ENCODE measurements around the gene EPS8L2.

Gene EPS8L2

DNA sequence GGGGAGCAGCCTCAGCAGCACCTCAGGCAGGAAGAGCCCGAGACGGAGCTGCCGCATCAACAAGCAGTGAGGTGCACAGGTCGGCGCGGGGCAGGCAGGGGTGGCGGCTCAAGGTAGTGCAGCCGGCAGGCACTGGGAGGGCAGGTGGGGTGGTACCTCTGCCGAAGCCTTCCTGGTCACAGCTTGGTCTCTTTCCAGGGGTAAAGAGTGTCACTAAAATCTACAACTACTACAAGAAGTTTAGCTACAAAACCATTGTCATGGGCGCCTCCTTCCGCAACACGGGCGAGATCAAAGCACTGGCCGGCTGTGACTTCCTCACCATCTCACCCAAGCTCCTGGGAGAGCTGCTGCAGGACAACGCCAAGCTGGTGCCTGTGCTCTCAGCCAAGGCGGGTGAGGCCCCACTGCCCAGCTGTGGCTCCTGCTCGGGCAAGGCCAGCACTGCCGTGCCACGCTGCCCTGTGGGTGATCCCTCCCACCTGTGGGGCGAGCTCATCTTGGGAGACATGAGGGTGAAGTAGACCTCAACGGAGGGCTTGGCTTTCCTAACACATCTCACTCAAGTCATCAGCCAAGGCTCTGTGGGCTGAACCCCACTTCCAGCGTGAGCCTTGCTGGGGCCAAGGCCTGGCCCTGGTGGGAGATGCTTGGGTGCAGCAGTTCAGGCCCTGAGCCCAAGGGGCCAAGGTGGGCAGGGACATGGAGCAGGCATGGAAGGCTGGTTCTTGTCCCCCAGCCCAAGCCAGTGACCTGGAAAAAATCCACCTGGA lies 57.7 kb downstream of the EPS8L2 start:
- no peak for DNase-seq

DNA sequence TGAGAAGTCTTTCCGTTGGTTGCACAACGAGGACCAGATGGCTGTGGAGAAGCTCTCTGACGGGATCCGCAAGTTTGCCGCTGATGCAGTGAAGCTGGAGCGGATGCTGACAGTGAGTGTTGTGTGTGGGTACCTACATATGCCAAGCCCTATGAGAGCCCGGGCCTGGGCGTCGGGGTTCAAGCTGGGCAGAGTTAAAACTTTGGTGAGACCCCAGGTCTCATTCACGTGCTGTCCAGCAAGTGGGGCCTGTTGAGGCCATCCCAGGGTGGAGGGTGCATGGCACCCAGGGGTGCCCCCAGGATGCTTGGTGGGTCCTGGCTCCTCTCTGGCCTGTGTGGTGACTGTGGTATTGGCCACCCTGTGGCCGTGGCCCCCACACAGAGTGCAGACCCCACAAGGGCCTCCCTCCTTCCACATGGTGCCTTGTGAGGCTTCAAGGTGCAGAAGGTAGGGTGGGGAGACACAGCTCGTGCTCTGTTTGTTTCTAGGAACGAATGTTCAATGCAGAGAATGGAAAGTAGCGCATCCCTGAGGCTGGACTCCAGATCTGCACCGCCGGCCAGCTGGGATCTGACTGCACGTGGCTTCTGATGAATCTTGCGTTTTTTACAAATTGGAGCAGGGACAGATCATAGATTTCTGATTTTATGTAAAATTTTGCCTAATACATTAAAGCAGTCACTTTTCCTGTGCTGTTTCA lies 58.4 kb downstream of the EPS8L2 start:
- no peak for DNase-seq

DNA sequence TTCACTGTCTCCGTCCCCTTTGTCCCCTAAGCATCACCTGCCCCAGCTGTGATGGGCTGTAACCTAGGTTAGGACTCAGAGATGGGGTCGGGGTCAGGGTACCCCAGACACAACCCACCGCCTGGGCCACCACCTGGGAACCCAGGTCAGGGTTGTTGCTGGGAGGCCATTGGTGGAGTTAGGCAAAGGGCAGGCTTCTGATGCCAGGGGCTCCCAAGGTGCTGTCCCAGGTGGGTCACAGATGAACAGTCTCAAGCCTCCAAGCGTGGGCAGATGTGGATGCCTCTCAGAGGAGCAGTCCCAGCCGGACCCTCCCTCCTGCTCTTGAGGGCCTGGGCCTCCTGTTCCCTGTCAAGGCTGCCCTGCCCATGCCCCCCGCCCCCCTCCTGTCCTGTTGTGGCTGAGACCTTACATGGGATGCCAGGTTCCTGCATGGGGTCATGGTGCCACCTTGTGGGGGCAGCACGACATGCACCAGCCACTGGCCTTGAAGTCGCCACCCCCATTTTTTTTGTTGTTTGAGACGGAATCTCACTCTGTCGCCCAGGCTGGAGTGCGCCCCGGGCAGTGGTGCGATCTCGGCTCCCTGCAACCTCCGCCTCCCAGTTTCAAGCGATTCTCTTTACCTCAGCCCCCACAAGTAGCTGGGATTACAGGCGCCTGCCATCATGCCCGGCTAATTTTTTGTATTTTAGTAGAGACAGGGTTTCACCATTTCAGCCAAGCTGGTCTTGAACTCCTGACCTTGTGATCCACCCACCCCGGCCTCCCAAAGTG lies 59.2 kb downstream of the EPS8L2 start:
- no peak for DNase-seq

DNA sequence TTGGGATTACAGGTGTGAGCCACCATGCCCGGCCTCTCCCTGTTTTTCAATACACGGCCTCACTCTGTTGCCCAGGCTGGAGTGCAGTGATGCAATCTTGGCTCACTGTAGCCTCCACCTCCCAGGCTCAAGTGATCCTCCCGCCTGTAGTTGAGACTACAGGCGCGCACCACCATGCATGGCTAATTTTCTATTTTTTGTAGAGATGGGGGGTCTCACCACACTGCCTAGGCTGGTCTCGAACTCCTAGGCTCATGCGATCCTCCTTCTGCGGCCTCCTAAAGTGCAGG lies 59.7 kb downstream of the EPS8L2 start:
- no peak for DNase-seq

DNA sequence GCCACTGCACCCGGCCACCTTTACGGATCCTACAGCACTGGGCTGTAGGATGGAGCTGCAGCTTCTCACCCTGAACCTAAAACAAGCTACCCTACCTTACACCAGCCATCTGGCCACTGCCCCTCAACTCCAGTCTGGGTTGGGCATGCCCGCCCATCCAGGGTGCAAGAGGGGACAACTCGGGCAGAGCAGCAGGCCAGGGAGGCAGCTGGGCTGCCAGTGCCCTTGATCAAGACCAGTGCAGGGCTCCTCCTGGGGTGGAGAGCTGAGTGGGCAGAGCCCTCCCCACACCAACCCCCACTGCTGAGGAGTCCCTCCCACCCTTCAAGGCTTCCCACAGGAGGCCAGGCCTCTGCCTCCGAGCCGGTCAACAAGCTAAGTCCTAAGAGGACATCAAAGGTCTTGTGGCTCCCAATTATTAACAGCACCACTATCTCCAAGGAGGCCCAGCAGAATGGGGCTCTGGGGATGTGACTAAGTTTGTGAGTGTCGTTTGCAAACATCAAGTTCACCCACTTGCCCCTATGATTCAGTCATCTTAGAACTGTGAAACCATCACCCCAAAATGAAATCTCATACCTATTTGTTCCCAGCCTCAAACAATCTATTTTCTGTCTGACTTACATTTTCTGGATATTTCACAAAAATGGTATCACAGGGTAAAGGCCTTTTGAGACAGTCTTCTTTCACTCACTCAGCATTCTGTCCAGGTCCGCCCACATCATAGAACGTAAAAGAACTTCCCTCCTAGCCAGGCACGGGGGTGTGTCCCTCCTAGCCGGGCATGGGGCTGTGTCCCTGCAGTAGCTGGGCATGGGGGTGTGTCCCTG lies 60.3 kb downstream of the EPS8L2 start:
- no peak for DNase-seq

DNA sequence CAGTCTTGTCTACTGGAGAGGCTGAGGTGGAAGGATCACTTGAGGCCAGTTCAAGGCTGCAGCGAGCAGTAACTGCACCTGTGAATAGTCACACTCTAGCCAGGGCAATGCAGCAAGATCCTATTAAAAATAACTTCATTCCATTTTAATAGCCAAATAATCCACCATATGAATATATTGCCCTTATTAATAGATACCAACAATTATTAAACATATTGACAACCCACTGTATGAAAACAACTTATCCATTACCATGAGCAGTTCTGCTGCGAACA lies 60.8 kb downstream of the EPS8L2 start:
- no peak for DNase-seq

DNA sequence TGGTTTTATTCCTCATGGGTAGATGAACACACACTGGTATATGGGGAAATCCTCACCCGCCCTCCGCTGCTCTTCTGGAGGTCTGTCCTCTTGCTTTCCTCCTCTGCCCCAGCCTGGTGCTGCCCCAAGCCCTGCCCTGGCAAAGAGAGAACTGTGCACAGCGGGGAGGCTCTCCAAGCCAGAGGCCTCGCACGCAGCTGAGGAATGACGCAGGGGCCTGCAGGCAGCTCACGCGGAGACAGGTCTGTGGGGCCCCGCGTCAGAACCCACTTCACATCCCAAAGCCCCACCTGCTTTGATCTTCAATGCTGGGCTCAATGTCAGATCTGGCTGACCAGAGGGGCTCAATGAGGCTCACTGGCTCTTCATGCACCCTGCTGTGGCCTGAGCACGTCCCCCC lies 61.2 kb downstream of the EPS8L2 start:
- no peak for DNase-seq

DNA sequence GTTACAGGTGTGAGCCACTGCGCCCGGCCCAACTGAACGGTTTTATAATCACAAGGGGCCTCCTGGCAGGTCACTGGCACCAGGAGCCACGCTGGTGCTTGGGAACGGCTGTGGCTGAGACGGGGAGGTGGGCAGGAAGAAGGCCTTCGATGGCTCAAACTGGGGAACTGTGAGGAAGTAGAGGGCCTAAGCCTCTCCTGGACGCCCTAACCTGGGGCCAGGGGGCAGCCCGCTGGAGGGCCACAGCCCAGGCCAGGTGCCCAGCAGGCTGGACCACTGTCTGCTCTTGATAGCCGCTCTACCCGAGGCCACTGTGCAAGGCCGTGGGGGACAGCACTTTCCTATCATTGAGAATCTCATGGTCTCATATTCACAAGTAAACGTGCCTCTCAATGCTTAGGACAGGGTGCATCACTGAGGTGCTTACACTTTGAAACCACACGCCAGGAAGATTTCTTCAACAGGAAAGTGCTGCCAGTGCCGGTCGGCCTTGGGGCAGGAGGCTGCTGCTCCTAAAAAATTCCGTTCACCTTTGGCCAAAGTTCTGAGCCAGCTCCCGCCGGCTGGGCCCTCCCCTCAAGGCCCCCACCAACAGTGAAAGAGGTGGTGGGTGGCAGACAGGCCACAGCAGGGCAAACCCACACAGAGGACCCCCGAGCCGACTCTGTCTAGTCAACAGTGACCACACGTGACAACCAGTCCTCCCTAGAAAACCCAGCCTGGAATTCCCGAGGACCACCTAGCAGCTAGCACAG lies 64.0 kb downstream of the EPS8L2 start:
- DNase-seq = no peak

DNA sequence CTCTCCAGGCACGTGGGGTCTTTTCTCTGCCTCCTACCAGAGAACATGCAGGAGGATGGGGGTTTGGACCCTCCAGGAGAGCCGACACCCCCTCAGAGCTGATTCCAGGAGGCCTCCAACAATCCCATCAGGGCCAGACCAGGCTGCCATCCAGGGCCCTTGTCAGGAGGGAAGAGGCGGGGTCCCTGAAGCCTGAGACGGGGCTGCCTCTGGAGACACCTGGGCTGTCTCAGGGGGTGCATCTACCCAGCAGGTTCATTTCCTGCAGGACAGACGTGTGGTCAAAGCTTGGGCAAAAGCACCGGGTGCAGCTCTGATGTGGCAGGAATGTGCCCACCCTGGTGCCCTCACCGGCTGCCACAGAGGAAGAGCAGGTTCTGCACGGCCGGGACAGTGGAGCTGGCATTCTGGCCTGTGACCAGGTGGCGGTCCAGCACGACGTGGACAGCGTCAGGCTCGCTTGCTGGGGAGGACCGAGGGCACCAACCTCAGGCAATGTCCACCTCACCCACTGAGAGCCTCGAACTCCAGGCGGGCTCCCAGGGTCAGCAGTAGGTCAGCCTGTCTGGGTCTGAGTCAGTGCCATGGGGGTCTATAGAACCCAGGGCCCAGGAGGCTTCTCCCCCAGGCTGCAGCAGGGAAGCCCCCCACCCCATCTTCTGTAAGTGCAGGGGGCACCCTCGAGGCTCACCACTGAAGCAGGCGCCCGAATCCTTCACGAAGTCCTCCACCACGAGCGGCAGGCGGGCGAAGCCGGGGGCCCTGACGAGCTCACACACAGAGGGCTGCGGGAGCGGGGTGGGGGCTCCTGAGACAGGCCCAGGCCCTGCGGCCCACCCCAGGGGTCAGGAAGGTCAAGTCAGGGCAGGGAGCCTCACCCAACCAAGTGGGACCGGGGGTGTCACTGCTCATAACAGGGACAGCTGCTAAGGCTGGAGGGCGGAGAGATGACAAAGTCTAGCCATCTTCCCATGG lies 64.9 kb downstream of the EPS8L2 start:
- DNase-seq = no peak

DNA sequence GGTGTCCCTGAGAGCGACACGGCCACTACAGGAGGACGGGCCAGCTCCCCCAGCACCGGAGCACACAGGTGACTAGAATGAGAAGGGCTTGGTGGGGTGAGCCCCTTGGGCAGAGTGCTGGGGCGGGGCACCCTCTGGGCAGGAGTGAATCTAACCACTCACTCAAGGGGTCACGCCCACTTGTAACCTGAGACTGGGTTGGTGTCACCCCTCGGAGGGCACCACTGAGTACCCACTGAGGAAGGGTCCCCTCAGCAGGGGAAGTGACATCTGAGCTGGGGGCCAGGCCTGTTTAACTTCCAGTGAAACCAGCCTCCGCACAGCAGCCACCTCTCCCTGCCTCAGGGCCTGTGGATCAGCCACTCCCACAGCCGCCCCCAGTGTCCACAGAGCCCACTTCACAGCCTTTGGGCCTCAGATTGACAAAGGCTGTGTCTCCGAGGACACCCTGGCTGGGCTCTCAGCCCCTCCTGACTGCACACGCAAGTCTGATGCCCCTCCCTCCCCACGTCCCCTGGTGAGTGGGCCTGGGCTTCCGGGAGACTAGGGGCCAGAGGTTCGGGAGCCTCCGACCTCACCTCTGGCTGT lies 65.7 kb downstream of the EPS8L2 start:
- DNase-seq = no peak

DNA sequence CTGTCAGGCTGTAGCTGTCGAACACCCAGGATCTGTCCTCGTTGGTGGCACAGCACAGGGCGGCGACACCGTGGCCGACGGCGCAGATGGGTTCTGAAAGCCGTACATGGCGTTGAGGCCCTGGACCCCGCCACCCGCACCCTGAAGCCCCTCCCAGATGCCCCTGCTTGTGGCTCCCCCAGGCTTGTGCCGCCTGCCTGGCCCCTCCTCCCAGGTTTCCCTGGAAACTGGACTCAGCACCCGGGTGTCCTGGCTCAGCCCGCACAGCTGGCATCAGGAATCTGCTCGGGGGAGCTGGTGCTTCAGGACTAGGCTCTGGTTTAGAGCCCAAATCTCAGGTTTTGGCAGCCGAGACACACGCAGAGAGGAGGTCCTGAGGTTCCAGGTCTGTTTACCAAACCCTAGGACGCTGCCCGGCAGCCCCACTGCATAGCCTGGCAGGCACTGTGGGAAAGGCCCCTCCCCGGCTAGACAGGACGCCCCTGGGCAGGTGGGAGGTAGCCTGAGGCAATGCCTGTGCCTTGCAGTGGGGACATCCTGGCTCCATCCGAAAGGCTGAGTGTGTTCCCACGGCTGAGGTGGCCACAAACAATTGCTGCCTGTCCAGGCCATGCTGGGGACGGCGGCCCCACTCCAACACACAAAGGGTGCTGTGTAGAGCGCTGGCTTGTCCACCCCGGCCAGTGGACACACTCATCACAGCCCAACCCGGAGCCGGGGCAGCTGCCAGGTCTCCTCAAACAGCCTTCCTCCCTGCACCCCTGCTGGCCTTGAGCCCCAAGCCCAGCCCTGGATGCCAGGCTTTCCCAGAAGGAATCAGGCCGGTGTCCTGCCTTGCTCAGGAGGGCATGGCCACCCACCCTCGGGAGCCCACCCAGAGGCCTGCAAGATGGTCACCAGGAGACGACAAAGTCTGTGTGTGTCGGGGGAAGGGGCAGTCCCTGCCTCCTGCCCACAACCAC lies 66.7 kb downstream of the EPS8L2 start:
- no peak for DNase-seq

DNA sequence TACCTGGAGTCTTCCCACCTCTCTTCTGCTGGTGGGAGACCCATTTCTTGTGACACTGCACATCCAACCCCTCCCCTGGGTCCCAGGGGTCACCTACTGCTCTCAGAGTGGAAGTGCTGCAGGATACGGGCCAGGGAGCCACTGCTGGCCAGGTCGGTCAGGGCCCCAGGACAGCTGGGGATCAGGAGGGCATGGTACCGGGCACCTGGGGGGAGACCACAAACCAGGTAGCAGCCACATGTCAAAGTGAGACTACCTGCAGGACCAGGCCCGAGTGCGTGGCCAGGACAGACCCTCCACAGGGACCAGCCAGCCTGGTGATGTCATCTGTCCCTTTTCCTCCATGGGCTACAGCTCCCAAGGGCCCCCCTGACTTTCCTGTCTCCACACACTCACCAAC lies 67.4 kb downstream of the EPS8L2 start:
- no peak for DNase-seq

DNA sequence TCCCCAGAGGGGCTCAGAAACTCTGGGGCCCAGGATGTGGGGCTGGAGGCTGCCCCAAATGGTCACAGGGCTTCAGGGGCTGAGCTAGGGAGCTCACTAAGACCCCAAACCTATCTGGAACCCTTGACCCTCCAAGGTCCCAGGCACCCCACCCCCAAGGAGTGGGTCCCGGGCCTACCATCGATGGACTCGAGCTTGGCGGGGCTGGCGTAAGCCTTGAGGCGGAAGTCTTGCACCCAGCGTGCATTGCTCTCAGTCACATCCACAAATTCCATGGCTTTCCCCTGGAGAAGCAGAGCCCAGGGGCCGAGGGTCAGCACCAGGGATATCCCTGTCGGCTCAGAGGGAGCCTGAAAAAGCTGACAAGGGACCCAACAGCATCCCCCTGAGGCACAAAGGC lies 67.8 kb downstream of the EPS8L2 start:
- DNase-seq = no peak

DNA sequence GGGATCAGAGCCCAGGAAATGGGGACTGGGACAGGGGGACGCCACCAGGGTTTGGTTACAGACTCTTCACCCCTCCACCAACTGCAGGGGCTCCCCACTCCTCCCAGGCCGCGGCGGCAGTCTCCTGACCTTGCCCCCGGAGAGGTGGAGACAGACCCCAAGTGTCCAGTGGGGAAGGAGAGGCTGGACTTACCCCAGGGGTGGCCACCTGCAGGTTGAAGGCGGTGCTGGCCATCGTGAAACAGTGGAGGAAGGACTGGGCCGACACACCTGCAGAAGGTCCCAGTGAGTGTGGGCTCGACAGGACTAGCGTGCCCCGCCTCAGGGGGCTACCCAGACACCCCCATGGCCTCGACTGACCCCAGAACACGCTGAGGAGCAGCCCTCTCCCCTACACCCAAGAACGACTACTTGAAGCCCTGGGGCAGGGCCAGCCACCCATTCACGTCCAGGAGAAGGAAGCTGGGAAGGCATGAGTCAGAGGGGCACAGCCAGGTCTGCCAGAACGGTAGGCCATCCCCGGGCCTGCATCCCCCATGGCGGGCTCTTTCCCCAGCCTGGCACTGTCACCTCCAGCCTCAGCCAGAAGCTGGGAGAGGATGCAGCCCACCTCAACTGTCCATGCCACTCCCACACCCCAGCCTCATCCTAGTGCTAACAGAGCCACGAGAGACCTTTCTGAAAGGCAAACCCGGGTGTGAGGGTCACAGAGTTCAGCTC lies 69.0 kb downstream of the EPS8L2 start:
- no peak for DNase-seq

DNA sequence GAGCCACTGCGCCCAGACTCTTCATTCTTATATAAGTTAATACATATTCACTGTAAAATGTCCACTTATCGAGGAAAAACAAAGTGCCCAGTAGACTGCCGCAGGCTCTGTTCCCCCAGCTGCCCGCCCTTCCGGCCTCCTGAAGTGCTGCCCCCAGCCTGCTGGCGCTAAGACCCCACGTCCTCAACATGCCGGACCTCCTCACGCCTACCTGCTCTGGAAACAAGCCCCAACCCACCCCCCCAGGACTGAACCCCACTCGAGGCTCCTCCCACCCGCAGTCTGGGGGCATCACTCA lies 70.2 kb downstream of the EPS8L2 start:
- DNase-seq = no peak

DNA sequence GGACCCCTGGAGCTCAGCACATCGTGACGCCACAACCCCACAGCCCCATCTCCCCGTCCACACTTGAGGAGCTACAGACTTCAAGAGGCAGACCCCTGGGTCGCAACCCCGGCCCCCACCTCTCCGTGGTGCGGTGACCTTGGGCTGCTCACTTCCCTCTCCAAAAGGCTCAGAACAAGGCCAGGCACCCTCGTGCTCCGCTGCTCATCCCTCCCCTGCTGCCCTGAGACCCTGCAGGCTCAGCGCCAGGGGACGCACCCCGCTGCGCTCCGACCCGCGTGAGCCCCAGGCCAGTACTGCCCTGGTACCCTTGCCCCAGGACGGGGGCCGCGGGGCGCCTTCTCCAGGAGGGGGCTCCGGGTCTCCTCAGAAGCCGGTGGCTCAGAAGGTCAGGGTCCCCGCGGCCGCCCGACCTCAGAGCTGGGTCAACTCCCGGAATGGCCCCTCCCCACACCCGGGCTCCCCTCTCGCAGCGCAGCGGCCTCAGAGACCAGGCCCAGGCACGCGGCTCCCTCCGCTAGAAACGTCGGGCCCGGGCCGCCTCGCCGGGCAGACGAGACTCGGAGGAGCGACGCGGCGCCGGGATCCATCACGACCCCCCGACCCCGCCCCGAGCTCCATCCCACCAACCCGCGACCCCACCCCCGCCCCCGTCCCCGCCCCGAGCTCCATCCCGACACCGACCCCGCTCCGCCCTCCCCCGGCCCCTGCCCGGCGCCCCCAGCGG lies 70.7 kb downstream of the EPS8L2 start:
- peak; percentile 23 for DNase-seq

Measured in KG1 (cell line).